Measurements from ENCODE around the gene NCOA5. TPM values are rescaled to one million over a fixed set of nuclear protein-coding genes. Genes with fewer than 3 reads are reported as not detected.

NCOA5 gene
- total and polyA plus RNA-seq, 10 of the 15 experiments (the other 5 are each of a cell fraction or from before 2014, with no cell fraction given) = 7.7 to 38.1 (median 30.1) TPM

DNA sequence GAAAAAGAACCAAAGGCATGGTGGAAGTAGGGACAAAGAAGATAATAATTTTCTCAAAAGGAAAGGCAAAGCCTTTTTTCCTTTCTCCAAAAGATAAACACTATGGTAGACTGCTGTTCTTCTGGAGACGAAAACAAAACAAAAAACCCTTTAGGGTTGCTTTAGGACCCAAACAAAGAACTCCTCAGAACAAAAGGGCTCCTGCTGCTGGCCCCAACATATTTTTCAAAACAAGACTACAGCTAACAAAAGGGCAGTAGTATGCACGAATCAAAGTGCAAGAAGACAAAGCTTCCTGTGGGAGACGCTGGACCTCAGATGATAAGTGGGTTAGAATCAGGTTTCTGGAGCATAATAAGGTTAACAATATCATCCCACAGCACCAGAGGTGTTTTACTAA, 15.8 kb downstream of the NCOA5 start:
- 80% methylated on average over 3 of the region's 3 CpGs for WGBS (ENCODE audit: insufficient coverage, insufficient replicate concordance, low lambda C conversion rate, missing lambda C conversion rate)
- no peaks in the 10 kb centered on the region for H3K9me3 ChIP-seq (replicated peaks; ENCODE audit: control insufficient read depth, insufficient read depth, low read length)
- BruUV-seq (replicated peaks) = no TSS peak
- peaks cover 7 to 36% of the 10 kb centered on the region in 2 experiments for H3K36me3 ChIP-seq (ENCODE audit: control insufficient read depth in 2 of 2, insufficient read depth in 2 of 2, low read length in 1 of 2)
- SMC1A ChIA-PET (ENCODE audit: uncharacterized antibody, unreplicated experiment) = no interaction called here
- DNase-seq (ENCODE audit: low read depth, low spot score) (no peak), ATAC-seq (no peak), FAIRE-seq (no peak)
- H3K9ac ChIP-seq (ENCODE audit: control insufficient read depth, insufficient read depth, low read length) = no peak overlapping the region
- peaks cover under 1% of the 10 kb centered on the region; the same call in 1 of the 2 replicates for H4K20me1 ChIP-seq (ENCODE audit: control insufficient read depth, insufficient read depth)
- CTCF ChIA-PET = no interaction called here
- H3K27ac ChIP-seq (ENCODE audit: control insufficient read depth, insufficient read depth) = no peak overlapping the region
- no peaks in the 10 kb centered on the region; the same call in 1 of the 2 replicates for H3K79me2 ChIP-seq (ENCODE audit: control insufficient read depth, insufficient read depth, low read length)
- no peaks in the 10 kb centered on the region for H3K4me1 ChIP-seq (ENCODE audit: control insufficient read depth, insufficient read depth, low read length)
- in situ Hi-C loops (cut with MboI) = no loop called here
- no peak overlapping the region for H3K4me3 ChIP-seq
- no peak overlapping the region for H2AFZ ChIP-seq (ENCODE audit: control insufficient read depth, low read depth, low read length)
- POLR2A ChIA-PET = no interaction called here
- no peaks in the 10 kb centered on the region for H3K27me3 ChIP-seq (replicated peaks in 1 of 2; ENCODE audit: control insufficient read depth in 2 of 2, insufficient read depth in 2 of 2, low read length in 1 of 2)
- intact Hi-C loops (cut with micrococcal nuclease; ENCODE audit: unreplicated experiment) = no loop called here
- H3K4me2 ChIP-seq (ENCODE audit: control insufficient read depth, insufficient read depth) = no peak overlapping the region
- RAD21 ChIA-PET (ENCODE audit: unreplicated experiment) = no interaction called here
- no peak for TF ChIP-seq NFIC (IDR thresholded peaks at IDR 0.05; ENCODE audit: low read depth, low read length)
- no peak for TF ChIP-seq TARDBP (IDR thresholded peaks at IDR 0.05; ENCODE audit: borderline replicate concordance)
- no peak for TF ChIP-seq ZNF384 (IDR thresholded peaks at IDR 0.05; ENCODE audit: borderline replicate concordance, low read depth, low read length)
- TF ChIP-seq MXI1 (IDR thresholded peaks at IDR 0.05; ENCODE audit: low read depth, low read length) = no peak
- no peak for TF ChIP-seq ATF7 (IDR thresholded peaks at IDR 0.05; ENCODE audit: low read depth)
- no peak for TF ChIP-seq NFYA (IDR thresholded peaks at IDR 0.05; ENCODE audit: borderline replicate concordance, low read depth, low read length)
- no peak for TF ChIP-seq ZNF24 (IDR thresholded peaks at IDR 0.05)
- TF ChIP-seq BCL3 (IDR thresholded peaks at IDR 0.05; ENCODE audit: borderline replicate concordance, insufficient read depth, low read depth, low read length, poor library complexity, severe bottlenecking) = no peak
- TF ChIP-seq IRF5 (IDR thresholded peaks at IDR 0.05; ENCODE audit: borderline replicate concordance) = no peak
- TF ChIP-seq BCL11A (IDR thresholded peaks at IDR 0.05; ENCODE audit: low read depth, low read length) = no peak
- TF ChIP-seq, protein P1, sequence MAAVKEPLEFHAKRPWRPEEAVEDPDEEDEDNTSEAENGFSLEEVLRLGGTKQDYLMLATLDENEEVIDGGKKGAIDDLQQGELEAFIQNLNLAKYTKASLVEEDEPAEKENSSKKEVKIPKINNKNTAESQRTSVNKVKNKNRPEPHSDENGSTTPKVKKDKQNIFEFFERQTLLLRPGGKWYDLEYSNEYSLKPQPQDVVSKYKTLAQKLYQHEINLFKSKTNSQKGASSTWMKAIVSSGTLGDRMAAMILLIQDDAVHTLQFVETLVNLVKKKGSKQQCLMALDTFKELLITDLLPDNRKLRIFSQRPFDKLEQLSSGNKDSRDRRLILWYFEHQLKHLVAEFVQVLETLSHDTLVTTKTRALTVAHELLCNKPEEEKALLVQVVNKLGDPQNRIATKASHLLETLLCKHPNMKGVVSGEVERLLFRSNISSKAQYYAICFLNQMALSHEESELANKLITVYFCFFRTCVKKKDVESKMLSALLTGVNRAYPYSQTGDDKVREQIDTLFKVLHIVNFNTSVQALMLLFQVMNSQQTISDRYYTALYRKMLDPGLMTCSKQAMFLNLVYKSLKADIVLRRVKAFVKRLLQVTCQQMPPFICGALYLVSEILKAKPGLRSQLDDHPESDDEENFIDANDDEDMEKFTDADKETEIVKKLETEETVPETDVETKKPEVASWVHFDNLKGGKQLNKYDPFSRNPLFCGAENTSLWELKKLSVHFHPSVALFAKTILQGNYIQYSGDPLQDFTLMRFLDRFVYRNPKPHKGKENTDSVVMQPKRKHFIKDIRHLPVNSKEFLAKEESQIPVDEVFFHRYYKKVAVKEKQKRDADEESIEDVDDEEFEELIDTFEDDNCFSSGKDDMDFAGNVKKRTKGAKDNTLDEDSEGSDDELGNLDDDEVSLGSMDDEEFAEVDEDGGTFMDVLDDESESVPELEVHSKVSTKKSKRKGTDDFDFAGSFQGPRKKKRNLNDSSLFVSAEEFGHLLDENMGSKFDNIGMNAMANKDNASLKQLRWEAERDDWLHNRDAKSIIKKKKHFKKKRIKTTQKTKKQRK (IDR thresholded peaks at IDR 0.05; ENCODE audit: low read depth, low read length) = no peak
- no peak for TF ChIP-seq USF2 (IDR thresholded peaks at IDR 0.05; ENCODE audit: borderline replicate concordance, low read depth, low read length)
- no peak for TF ChIP-seq ZSCAN29 (IDR thresholded peaks at IDR 0.05)
- TF ChIP-seq NBN (IDR thresholded peaks at IDR 0.05) = no peak
- TF ChIP-seq, protein P2, sequence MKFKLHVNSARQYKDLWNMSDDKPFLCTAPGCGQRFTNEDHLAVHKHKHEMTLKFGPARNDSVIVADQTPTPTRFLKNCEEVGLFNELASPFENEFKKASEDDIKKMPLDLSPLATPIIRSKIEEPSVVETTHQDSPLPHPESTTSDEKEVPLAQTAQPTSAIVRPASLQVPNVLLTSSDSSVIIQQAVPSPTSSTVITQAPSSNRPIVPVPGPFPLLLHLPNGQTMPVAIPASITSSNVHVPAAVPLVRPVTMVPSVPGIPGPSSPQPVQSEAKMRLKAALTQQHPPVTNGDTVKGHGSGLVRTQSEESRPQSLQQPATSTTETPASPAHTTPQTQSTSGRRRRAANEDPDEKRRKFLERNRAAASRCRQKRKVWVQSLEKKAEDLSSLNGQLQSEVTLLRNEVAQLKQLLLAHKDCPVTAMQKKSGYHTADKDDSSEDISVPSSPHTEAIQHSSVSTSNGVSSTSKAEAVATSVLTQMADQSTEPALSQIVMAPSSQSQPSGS (IDR thresholded peaks at IDR 0.05; ENCODE audit: low read length) = no peak
- no peak for TF ChIP-seq MTA3 (IDR thresholded peaks at IDR 0.05; ENCODE audit: borderline replicate concordance, low read length)

All from GM12878 (cell line).